Brain pericyte (primary cell): Measurements from ENCODE around the gene NRXN2.
"Not testable (repeated sequence)": the region's sequence is repeated elsewhere in the genome, so short reads cannot be mapped to it uniquely, and the experiment has no call there.

Source experiments
- DNase-seq: peaks from one replicate; pipeline ENCODE4 v3.0.0-alpha.2; 2012; ENCODE audit warnings: low read depth, low spot score

NRXN2 gene

DNA sequence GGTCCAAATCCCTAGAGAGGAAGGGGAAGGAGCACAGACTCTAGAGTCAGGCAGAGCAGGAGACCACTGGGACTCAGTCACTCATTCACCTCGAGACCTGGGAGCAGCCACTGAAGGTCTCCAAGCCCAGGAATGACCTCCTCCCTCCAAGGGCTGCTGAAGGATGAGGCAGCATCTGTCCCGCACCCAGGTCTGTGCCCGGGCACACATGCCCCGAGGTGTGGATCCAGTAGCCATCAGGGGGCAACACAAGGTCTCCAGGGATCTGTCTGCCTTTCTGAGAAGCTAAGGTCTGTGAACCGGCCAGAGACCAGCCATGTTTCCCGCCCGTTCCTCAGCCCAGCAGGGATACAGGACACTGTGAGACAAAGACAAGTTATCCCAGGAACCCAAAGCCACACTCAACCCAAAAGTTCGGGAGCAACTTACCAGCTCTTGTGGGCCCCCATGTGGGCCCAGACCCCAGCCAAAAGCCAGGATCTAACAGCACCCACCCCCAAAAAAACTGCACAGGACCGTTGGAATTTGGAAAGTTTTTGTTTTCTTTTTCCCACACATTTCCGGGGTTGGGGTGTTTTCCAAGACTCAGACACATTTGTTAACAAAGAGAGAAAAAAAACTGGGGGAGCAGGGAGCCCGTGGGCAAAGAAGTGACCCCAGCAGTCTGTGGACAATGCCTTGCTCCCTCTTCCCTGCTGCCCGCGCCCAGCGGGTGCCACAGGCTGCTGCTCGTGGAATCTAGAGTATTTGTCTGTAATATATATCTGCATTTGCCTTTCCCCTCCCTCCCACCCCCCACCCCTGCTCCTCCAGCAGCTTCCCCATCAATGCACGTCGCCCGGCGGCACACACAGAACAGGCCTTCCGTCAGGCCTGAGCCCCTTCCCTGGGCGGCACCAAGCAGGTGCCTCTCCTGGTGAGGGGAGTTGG, 117.1 kb downstream of the NRXN2 start:
- no peak for DNase-seq

DNA sequence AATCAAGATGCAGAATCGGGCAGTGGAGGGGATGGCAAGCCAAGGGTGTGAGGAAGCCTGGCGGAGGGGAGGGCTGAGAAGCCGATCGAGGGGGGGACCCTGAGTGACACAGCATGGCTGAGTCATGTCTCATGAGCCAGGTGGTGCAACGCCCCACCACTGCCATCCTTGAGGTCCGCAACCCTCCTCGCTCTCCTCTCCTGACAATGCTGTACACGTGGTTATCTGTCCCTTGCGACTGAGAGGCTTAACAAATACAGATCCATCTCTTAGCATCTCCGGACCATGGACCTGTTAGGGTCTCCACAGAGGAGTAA, 117.8 kb downstream of the NRXN2 start:
- no peak for DNase-seq

DNA sequence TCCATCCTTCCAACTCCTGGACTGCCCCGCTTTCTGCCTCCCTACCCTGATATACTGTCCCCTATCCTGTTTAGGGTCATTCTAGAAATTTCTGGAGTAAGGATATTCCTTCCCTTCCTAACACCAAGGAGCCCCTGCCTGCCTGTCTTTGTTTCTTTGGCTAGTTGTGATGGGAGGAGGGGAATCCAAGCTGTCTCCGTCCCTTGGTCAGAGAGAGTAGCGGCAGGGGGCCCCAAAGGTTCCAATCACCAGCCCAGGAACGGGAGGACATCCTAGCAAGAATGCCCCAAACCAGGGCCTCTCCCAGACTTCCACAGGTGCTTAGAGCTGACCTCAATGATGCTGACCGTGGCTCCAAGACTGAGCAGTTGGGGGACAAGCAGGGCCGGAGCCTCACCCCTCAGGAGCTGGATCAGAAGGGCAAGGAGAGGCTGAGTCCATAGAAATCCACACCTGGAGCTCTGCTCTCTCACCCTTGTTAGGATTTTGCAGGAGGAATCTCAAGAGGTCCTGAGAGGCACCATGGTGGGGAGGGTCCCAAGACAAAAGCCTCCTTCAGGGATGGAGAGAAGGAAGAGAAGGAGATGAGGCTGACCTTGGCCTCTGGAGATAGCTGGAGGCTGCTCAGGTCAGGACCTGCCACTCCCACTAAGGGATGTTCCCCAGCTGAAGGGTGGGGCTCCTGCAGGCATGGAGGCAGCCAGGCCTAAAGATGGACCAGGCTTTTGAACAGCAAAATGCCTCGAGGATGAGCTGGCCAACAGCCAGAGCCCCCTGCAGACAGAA, 118.3 kb downstream of the NRXN2 start:
- no peak for DNase-seq

DNA sequence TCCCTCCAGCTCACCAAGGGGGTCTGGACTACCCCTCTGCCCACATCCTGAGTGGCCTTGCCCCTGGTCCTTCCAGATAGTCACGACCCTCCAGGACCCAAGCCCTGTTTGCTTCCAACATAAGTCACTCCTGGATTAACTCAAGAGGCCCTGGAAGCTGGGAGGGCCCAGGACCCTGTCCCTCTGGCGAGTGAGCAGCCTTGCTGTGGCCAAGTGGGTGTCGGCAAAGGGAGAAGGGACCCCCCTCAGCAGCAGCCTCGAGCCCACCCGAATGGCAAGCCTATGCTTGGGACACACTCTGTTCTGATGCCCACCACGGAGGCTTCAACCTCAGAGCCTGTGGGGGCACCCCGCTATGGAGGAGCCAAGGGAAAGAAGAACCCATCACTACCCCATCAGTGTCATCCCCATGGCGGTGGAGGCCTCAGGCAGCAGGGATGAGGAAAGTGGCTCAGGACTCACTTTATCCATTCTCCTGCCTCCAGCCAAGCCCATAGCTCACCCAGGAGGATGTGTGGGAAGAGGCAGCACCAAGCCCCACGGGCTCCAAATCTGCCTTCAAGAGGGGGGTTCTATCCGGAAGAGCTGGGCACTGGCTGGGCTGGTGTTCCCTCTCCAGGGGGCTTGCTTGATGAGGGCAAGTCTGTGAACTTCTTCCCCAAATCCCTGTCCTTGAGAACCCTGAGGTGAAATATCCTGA, 119.4 kb downstream of the NRXN2 start:
- no peak for DNase-seq

DNA sequence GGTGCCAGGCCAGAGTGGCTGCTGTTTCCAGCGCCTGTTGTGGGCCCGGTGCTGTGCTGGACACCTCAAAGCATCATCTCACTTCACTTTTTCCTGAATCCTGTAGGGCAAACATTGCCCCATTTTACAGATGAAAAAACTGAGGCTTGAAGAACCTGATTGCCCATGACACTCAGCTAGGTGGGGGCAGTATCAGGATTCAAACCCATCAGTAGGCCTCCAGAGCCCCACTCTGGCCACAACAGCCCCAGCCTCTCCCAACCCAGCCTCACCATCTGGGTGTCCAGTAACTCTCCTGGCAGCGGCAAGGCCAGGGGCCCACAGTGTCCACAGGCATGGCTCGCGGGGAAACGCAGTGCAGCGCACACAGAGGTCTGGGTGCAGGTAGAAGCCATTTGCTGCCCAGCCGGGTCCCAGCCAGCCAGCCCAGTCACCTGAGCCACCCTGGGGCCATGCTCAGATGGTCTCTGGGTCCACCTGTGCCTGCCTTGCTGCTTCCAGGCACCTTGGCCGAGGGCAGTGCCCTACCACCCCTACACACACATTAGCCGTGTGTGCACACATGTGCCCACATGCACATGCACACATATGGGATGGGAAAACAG, 120.4 kb downstream of the NRXN2 start:
- no peak for DNase-seq

DNA sequence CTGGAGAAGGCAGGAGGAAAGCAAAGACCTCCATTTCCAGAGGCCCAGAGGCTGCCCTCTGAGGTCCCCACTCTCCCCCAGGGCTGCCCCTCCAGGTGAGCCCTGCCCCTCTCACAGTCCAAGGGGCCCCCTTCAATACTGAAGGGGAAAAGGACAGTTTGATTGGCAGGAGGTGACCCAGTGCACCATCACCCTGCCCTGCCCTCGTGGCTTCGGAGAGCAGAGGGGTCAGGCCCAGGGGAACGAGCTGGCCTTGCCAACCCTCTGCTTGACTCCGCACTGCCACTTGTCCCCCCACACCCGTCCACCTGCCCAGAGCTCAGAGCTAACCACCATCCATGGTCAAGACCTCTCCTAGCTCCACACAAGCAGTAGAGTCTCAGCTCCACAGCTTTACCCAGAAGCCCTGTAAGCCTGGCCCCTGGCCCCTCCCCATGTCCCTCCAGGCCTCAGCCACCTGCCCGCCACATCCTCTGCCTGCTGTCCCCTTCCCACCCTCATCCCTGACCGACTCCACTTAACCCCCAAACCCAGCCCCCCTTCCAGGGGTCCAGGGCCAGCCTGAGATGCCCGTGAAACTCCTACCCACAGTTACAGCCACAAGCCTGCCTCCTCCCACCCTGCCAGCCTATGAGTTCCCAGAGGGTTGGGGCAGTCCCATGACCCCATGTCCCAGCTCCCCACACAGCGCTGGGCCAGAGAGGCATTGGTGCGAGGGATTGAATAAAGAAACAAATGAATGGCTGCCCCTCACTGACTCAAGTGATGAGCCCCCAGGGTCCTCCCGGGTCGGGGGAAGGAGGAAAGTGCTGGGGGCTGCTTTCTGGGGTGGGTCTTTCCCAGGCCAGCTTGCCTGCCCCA, 121.2 kb downstream of the NRXN2 start:
- DNase-seq = no peak

DNA sequence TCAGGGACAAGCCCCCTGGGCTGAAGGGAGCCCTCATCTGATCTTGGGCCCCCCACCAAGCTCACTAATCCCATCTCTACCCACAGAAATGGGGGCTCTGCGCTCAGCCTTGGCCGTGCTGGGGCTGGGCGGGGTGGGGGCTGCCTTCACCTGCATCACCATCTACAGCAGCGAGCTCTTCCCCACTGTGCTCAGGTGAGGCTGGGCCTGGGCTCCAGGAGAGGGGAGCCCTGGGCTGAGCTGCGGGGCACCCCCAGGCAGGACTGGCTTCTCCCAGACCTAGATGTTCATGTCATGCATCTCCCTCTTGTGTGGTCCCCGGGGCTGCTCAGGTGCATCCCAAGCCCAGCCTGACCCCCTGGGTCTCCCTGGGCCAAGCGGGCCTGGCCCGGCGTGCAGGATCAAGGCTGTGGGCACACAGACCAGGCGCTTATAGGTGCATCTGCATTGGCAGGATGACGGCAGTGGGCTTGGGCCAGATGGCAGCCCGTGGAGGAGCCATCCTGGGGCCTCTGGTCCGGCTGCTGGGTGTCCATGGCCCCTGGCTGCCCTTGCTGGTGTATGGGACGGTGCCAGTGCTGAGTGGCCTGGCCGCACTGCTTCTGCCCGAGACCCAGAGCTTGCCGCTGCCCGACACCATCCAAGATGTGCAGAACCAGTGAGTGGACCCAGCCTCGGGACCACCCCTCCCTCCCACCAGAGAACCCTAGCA, 122.6 kb downstream of the NRXN2 start:
- no peak for DNase-seq

DNA sequence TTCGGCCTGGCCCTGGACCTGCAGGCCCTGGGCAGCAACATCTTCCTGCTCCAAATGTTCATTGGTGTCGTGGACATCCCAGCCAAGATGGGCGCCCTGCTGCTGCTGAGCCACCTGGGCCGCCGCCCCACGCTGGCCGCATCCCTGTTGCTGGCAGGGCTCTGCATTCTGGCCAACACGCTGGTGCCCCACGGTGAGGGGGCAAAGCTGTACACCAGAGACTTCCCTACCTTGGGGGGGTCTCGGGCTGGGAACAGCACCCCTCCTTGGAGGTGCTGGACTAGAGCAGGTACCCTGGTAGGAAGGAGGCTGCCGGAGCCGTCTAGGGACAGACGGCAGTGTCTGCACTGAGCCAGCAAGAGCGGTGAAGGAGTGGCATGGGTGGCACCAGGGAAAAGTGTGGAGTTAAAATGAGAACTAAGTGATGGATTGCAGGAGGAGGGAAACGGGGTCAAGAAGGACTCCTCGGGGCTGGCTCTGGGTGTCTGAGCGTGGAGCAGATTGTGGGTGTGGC, 123.2 kb downstream of the NRXN2 start:
- DNase-seq = no peak

DNA sequence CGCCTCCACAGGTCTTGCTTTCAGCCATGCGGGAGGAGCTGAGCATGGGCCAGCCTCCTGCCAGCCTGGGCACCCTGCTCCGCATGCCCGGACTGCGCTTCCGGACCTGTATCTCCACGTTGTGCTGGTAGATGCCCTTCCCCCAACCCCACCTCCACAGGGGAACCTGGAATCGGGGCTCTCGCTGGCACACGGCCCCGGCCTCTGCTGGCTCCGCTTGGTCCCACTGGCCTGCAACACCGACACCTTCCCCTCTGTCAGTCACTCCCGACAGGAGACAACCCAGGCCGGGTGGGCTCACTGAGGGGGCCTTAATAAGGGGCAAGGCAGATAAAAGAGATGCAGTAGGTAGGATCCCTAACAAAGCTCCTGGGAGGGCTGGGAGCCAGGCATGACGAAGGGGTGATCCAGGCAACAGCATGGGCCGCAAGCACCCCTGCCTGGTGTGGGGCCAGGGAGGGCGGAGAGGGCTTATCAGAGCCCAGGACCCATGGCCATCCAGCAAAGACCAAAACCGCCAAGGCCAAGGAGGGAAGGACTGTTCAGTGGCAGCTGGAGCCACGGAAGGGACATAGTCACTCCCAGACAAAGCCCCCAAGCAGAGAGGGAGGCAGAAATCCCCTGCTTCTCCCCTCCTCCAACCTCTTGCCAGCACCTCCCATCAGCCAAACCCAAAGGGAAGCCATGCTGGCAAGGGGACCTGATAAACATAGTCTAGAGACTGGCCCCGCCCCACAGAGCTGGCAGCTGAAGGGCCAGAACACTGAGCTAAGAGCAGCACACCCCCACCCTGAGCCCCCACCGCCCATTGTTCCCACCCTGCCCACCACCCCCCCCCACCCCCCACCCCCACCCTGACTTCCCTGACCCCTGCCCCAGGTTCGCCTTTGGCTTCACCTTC, 124.0 kb downstream of the NRXN2 start:
- no peak for DNase-seq

DNA sequence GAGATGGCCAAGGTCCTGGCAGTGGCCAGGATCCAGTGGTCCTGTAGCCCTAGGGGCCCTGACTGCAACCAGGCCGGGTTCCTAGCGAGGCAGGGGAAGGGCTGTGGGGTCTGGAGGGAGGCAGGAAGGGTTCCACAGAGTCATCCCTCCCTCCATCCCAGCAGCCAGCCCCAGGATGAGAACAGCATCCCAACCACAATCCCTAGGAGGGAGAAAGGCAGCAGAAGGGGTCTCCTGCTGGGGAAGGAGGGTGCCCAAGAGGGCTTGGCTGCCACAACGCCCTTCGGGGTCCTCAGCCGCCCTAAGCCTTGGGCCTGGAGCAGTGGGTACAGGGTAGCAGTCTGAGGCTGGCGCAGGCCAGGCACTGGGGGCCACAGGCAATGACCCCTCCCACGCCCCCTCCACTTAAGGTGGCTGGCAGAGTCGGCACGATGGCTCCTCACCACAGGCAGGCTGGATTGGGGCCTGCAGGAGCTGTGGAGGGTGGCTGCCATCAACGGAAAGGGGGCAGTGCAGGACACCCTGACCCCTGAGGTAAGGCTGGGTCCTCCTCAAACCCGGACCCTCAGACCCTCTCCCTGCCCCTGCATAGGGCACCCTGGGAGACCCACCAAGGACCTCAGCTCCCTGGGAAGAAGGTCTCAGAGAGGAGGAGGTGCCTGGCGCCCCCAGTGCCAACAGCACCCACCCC, 124.7 kb downstream of the NRXN2 start:
- DNase-seq = no peak

DNA sequence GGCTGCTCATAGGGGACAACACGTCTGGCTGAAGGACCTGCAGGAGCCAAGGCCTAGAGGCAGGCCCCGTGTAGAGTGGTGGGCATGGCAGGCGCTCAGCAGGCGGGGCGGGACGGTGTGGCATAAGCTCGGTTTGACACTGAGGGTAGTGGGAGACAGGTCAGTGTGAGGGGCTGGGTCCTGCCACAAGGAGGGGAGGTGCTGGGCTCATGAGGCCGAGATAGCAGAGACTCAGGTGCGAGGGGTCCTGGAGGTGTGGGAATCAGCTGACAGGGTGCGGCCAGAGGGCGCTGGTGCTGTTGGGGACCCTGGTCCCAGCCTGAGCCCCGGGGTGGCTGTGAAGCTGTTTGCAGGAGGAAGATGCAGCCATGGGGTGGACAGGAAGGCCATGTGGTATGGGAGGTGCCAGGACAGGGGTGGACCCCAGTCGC, 125.3 kb downstream of the NRXN2 start:
- DNase-seq = no peak

DNA sequence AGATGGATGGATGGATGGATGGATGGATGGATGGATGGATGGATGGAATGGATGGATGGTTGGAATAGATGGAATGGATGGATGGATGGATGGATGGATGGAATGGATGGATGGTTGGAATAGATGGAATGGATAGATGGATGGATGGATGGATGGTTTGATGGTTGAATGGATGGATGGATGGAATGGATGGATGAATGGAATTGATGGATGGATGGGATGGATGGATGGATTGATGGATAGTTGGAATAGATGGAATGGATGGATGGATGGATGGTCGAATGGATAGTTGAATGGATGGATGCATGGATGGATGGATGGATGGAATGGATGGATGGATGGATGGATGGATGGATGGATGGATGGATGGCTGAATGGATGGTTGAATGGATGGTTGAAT, 127.1 kb downstream of the NRXN2 start:
- not testable (repeated sequence) for DNase-seq

DNA sequence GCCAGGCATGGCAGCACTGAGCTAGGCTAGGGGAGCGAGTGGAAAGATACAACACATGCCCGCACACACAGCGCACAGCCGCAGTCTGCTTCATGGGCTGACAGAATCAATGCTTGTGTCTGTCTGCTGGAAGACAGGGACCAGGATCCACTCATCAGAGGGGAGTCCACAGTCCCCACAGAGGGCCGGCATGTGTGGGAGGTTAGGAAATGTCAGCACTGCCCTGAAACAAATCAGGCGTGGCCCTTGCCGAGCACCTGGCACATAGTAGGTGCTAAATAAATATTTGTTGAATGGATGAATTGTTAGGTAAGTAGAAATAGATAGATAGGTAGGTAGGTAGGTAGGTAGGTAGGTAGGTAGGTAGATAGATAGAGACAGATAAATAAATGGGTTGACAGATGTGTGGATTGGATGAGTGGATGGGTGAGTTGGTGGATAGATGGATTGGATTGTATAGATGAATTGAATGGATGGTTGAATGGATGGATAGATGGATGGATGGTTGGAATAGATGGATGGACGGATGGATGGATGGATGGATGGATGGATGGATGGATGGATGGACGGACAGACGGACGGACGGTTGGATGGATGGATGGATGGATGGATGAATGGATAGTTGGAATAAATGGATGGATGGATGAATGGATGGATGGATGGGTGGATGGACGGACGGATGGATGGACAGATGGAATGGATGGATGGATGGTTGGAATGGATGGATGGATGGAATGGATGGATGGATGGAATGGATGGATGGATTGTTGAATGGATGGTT, 128.6 kb downstream of the NRXN2 start:
- DNase-seq = no peak

DNA sequence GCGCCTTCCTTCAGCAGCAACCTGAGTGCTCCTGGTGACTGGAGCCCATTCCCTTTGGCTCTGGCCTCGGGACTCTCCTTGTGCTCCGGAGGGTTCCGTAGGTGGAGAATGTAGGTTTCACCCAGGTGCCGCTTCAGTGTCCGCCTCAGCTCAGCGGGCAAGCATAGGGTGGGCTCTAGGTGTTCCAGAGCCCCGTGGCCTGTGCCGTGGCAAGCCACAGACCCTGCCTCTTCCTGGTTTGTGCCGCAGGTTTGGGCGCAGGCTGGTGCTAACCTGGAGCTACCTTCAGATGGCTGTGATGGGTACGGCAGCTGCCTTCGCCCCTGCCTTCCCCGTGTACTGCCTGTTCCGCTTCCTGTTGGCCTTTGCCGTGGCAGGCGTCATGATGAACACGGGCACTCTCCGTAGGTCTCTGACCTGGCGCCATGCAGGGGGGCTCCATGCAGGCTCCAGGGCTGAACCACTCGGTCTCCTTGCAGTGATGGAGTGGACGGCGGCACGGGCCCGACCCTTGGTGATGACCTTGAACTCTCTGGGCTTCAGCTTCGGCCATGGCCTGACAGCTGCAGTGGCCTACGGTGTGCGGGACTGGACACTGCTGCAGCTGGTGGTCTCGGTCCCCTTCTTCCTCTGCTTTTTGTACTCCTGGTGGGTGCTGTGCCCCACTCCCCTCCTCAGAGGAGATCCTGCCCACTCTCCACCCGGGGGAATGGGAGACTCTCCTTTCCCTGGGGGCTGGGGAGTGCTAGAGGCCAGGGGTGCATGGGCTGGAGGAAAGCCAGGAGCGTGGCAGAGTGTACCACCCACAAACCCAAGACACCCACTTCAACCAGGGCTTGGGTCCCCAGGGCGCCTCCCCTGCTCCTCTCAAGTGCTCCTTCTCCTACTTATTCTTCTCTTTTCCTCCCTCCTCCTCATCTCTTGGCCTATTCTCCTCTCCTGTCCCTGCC, 129.6 kb downstream of the NRXN2 start:
- no peak for DNase-seq

DNA sequence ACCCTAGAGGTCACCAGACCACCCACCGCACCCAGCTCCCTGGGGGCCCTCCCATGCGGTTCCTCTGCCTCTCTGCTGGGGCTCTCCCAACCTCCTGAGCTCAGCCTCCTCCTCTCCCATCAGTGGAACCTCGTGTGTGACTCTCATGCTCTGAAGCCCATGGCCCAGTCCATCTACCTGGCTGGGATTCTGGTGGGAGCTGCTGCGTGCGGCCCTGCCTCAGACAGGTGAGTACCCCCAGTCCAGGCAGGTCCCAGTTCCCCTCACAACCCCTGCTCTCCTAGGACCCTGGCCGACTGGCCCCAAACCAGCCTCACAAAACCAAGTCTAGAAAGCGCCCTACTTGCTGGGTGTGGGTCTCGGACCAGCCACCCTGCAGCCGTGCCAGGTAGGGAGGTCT, 130.3 kb downstream of the NRXN2 start:
- DNase-seq = no peak

DNA sequence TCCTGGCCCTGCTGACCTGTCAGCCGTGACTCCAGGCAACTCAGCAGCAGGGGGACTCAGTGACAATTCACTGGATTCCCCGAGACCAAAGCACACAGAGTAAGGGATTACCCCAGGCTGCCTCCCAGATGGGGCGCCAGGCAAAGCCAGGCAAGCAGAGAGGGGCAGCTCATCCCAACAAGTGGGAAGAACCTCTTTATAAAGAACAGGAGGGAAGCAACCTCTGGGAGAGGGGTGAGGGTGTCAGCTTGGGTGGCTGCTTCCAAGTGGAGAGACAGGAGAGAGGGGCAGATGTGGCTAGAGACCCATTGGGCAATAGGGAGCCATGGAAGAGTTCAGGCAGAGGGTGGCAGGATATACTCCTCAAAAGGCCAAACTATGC, 130.8 kb downstream of the NRXN2 start:
- no peak for DNase-seq
